HG03060 (cell line): ENCODE data around the gene CLDN20.

ENCODE experiments used
- ATAC-seq: cut with Tn5 transposase; IDR thresholded peaks from one replicate; pipeline ENCODE4 v1.9.1; 2021; ENCODE audit warnings: low read depth, moderate number of reproducible peaks; ENCODE audit not compliant: unreplicated experiment

CLDN20 gene

DNA sequence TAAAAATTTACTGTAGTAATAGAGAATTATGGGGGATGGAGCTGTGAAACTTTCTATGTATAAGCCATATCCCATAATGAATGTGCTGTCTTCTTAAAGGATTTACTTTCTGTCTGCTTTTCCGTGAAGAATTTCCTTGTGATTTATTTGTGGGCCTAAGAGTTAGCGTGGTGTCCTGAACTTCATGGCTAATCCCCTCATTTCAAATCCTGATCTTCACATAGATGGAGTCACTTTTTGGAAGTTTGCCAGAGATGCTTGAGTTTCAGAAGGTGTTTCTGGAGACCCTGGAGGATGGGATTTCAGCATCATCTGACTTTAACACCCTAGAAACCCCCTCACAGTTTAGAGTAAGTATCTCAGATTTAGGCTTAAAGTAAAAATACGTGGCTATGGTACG, 19.4 kb upstream of the CLDN20 start:
- no peak for ATAC-seq

DNA sequence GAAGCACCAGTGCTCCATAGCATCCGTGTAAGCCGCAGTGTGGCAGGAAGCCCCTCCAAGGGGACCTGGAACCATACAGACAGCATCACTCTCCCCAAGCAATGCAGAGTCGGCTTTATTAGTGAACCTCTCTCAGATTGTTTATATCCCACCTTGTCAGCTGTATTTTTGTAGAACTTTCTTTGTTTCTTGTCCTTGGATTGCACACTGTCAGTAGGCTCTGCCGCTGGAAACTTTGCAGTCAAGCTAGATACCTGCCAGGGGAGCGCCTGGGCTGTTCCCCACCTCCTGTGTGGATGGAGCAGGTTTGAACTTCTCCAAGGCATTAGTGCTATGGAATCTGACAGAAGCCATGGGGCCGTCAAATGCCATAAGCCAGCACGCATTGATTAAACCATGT, 18.6 kb upstream of the CLDN20 start:
- no peak for ATAC-seq

DNA sequence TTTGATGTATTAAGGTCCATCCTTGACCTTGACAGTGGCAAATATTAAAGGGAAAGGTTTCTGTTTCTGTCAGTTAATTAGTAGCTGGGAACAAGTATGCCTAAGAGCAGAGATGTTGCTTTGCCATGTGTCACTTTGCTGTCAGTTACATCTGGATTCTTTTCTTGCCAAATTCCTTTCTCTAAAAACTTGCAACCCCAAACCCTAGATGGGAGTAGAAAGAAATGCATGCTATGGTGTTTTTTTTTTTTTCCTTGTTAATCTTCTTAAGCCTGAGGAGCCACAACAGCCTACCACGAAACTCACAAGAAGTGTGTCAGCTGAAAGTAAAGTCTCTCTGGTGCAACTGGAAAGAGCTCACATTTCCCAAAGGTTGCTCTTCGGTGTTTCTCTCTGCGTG, 18.0 kb upstream of the CLDN20 start:
- no peak for ATAC-seq

DNA sequence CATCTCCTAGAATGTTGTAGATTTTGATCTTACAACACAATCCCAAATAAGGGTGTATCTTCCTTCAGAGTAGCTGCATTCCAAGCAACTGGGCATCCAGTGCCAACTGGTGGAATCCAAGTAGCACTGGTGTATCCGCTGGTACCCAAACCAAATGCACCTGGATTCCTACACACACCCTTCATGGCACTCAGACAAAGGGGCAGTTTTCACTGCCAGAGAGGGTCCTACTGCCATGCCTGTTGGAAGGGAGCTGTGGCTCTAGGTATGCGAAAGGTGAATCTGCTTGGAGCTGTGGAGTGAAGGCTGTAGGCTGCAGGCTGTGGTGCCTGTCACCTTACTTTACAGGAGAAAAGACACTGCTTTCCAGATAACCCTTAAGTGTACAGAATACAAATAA, 17.0 kb upstream of the CLDN20 start:
- no peak for ATAC-seq

DNA sequence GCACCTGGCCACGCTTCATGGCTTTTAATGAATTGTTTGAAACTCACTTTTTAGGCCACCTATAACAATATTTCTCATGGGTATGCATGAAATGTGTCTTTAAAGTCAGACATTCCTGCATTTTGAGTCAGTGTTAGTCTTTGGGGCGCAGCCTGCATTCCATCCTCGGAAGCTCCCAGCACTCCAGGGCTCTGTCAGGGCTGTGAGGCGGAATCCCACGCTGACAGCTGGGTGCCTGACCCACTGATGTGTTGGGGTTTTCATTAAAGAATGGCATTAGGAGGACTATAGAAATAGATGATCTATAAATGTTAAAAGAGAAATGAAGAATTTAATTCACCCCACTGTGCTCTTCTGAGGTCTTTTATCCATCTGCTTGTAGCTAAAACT, 16.2 kb upstream of the CLDN20 start:
- no peak for ATAC-seq

DNA sequence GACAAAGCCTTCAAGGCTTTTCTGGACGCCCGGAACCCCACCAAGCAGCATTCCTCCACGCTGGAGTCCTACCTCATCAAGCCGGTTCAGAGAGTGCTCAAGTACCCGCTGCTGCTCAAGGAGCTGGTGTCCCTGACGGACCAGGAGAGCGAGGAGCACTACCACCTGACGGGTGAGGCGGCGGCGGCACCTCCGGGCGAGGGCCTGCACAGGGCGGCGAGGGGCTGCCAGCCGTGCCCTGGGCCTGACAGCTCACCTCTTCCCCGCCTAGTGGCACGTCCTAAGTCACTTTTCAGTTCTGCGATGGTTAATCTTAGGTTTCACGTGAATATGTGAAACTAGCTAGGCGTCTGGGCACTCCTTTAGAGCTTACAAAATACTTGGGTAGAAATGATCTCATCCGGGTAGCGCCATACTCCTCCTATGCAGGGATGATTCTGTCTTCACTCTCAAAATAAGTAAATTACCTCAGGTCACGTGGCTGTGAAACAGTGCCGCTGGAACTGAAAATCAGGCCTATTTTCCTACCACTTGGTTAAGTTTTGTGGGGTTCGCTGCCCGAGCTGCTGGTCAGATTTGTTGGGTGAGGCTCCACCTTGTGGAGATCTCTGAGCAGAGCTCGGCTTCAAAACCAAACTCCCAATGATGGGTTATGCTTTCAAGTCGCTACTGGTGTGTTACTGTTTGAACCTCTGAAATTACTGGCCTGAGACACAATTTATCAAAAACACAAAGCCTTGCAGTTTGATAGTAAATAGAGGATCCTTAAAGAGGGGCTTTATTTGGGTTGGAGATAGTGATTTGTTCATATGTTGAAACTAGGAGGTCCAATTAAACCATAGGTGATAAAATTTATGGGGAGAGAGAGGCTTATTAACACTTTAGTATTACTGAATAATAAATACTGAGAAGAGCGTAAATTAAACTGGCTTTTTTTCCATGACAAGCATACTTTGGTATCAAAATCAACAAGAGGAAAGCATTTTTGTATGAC, 15.5 kb upstream of the CLDN20 start:
- no peak for ATAC-seq

DNA sequence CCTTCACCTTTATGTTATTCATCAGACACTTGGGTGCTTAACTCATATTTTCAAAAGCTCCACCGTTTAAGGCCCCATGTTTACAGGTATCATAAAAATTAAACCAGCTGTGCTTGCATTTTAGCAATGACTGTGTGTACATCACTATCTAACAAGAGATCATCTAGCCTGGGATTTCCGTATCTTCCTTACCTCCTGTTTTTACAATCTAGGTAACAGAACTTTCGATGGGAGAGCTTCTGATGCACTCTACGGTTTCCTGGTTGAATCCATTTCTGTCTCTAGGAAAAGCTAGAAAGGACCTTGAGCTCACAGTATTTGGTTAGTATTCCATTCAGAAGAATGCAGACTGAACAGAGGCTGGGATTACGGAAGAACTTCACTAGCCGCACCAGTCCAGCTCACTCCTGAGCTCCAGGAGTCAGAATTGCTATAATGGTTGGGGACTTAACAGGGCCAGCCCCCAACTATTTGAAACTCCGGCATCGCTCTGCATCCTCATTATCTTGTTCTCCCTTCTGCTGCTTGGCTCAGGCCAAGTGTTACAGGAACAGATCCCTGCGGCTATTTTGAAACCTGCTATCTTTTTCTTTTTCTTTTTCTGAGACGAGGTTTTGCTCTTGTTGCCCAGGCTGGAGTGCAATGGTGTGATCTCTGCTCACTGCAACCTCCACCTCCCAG, 13.0 kb upstream of the CLDN20 start:
- no peak for ATAC-seq

DNA sequence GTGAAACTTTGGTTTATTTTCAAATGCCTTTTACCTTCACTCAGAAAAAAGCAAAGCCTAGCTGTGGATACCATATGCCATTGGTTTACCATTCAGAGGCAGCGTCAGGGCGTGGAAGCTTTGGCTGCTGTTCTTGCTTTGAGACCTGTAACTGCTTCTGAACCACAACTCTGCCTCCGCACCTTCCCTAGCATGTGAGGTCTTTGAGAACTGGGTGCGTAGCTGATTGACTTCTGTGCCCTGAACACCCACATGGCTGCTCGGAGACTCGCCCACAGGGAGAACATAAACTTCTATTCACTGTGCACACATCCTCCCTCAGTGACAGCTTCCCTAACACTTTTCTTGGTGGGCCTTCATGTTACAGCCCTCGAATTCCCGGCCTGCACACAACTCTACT, 11.2 kb upstream of the CLDN20 start:
- ATAC-seq, result no peak

DNA sequence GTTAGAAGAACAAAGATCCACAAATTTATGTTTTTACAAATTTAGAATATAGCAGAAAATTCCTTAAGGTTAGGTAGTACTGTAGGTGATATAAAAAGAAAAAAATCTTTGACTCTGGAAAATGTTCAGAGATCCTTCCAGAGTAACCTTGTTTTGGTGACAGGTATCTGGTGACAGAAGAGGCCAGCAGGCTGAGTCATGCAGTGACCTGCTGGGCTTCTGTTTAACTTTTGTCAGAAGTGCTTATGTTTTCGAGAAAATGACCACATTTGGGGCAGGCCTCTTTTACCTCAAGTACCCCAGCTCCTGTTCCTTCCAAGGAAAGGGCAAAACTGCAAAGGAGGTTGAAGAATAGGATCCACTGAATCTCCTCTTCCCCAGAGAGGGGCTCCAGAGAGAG, 10.5 kb upstream of the CLDN20 start:
- ATAC-seq, result no peak

DNA sequence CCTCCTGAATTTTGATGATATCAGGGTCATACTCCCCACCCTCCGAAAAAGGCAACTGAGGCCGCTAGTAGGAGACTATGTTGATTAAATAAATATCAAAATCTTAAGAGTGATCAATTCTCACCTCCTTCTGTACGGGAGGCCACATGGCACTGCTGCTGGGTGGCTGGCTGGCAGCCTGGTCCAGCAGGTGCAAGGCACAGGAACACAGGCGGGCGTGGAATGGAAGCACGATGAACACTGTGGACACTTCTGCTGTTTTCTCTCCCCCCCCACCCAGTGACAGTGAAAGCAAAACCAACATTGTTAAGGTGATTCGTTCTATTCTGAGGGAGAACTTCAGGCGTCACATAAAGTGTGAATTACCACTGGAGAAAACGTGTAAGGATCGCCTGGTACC, 9.7 kb upstream of the CLDN20 start:
- ATAC-seq, result no peak

DNA sequence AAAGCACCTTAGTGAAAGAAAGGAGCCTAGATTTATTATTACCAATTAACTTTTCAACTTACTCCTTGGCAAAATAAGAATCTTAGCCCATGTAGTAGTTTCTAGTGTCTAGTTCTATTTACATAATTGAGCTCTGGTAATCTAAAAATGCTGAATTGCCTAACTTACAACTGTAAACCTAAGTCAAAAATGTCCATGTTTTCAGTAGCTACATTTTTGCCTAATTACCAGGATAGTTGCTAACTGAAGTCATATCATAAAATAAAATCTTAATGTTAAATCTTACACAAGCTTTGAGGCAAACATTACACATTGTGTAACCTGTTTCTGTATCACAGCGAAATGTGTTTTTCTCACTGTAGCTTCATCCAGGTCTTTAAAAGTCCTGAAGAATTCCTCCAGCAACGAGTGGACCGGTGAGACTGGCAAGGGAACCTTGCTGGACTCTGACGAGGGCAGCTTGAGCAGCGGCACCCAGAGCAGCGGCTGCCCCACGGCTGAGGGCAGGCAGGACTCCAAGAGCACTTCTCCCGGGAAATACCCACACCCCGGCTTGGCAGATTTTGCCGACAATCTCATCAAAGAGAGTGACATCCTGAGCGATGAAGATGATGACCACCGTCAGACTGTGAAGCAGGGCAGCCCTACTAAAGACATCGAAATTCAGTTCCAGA, 7.6 kb upstream of the CLDN20 start:
- no peak for ATAC-seq

DNA sequence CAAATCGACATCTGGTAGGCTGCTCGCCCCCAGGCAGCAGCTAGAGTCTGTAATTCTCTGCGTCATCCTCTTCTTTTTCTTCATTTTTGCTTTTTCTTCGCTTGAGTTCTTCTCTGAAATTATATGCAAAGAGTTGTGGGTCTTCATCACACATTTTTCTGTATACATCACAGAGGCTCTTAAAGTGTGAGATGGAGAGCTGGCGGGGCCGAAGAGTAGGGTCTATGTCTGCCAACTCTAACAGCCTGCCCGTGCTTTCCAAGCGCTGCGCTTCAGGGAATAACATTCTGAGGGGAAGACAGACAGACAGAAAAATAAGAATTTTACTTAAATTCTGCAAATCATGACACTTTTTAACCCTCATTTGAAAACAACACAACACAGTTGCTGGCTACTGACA, 6.0 kb upstream of the CLDN20 start:
- ATAC-seq, result no peak

DNA sequence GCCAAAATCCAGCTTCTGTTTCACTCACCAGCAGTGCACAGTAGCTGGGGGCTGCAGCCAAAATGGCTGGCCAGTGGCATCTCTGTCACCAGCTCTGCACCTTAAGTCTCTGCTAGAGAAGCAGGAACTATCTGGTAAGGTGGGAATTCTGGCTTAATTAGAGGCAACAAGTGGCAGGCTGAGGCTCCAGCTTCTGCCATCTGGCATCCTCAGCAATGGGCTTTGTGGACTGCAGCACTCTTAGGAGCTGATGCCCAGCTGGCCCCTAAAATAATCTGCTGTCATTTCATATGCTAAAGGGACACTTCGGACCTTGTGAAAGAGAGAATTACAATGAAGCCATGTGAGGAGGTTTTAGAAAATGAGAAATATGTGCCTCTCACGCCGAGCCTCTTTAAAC, 4.6 kb upstream of the CLDN20 start:
- ATAC-seq, result no peak

DNA sequence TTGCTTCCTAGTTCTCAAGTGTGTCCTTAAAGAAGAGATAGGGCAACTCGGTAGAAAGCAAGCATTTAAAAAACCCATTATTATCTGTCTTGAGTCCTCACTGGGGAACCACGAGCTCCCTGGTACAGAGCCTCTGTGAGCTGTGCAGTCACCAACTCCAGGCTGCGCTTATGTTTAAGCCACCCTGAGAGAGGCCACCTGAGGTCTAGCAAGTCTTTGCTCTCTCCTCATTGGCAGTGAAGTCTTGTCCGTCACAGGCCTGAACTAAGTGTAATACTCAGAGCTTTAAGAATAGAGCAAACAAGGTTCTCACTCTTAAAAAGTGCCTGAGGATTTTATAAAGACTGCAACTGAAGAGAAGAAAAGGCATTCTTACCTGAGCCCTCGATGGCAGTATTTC, 3.9 kb upstream of the CLDN20 start:
- no peak for ATAC-seq

DNA sequence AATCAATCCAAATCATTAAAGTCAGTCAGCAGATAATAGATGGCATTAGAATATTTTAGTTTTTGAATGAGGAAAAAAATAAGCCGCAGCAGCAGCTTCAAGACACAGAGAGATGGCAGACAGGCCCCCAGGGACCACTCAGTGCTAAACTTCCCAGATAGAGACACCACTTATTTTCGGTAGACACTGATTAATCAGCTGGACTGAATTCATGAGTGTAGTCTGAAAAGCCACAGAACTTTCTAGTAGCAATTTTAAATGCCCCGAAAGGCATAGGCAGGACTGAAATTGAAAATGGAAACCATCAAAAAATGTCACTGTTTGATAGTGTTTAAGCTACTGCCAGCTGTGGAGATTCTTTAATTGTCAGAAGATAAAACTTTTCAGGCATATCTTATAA, 3.1 kb upstream of the CLDN20 start:
- no peak for ATAC-seq

DNA sequence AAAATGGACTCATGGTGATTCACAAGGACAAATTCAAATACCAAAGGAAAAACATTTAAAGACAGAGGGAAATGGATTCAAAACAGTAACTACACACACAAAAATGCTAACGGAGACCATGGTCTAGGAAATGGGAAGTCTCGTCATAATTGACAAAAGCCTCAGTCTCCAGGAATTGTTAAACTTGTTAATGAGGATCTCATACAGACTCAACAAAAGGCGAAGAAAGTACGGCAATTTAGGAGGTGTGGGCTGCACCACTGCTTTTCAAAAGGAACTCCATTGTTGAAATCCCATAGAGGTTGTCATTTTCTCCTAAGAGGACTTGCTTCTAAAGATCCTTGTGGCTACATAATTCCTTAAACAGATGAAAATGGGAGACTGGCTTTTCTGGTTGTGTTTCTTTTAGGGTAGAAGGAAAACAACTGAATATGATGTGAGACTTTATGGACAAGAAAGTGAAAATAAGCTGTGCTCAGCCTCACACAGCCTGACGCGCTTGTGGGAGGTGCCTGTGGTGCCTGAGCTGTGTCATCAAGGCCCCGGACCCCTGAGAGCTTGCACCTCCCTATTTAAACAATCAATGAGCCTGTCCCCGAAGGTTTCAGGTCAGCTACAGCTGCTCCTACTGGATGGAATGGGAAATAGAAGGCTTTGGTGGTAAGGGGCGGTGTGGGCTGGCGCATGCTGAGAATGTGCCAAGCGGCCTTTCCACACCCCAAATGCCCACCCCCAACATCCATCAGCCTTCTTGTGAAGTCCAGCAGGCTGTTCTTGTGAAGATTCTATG, 2.5 kb upstream of the CLDN20 start:
- ATAC-seq, result no peak

DNA sequence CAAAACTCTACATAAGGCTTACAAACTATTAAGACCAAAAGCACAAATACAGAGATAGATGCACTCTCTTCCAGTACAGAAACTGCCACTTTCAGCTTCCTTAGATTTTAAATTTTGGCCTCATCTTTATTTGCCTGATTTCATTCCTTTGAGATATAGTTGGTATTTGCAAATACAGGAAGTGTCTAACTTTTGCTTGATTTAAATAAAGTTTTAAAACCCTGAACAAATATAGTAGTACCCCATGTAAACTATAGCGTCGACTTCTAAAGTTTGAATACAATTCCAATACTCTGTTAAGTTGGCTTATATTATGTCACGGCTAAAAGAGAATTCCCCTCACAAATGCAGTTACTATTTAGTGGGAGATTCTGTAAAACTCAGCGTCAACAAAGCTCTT, 1.2 kb upstream of the CLDN20 start:
- no peak for ATAC-seq

DNA sequence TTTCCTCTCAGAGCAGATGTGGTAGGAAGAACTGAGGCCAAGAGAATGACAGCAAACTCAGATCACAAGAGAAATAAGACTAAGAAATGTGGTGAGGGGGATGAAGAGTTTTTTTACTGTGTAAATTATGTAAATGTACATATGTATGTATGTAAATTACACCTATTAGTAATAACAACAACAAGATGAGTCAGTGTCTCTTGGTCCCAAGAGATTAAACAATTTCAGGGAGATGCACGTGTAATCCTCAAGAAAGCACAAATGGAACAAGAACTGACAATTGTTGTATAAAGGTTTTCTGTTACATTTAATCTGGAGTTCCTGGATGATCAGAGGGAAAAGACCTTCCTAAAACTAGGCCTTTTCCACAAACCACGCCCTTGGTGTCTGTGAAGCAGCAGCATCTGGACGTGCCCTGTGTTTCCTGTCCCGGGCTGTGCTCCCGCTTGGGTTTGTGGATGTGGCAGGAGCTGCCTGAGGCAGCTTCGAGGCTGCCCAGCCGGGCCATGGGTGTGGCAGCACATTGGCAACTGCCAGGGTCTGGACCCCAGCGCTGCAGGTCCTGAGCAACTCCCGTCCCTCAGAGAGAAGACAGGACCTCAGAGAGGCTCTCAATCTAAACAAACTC, 994 bp downstream of the CLDN20 start:
- no peak for ATAC-seq

DNA sequence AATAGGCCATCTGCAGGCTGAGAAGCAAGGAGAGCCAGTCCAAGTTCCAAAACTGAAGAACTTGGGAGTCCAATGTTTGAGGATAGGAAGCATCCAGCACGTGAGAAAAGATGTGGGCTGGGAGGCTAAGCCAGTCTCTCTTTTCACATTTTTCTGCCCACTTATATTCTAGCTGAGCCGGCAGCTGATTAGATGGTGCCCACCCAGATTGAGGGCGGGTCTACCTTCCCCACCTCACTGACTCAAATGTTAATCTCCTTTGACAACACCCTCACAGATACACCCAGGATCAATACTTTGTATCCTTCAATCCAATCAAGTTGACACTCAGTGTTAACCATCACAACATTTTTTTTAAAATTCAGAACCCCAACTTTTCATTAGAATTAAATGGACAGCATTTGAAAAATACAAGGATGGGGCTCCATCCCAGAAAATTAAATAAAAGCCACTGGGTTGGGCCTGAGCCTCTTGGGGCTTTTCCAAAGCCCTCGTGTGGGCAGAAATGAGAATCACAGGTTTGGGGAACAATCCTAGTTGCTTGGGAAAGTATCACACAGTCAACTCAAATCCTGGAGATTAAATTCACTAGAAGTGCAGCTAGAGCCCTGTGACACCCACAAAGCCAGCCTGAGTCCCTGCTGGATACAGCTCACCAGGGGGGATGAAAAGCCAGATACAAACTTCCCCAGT, 2.2 kb downstream of the CLDN20 start:
- no peak for ATAC-seq

DNA sequence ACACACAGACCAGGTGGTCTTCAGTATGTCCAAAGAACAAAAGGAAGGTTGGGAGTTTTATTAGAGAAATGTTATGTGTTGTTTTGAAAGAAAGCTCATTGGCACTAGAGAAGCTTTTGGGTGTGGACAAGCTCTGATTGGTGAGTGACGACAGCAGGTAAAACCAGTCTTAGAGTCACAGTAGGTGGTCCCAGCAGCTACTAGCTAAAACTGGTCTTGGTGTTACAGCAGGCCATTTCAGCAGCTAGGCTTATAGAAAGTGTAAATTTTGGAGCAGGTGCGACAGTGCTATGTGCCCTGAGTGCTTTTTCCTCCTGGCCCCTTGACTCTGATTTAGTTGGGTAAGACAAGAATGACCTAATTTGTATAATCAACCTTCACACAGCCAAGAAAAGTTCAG, 3.6 kb downstream of the CLDN20 start:
- ATAC-seq, result no peak
